ENCODE results near the gene PLCB4. TPM values are rescaled to one million over a fixed set of nuclear protein-coding genes. Genes with fewer than 3 reads are reported as not detected.

The PLCB4 gene
- total and polyA plus RNA-seq, 3 experiments from 2014 or later, result not detected

- POLR2A ChIA-PET, result no interaction called here
- H3K4me1 Mint-ChIP-seq, result no peaks in the 10 kb centered on the region
- CTCF ChIA-PET, result no interaction called here
- Histone ChIP-seq H3K27me3 (ENCODE audit: insufficient read depth, low read length, poor library complexity, severe bottlenecking) (no peaks in the 10 kb centered on the region), H3K4me3 (ENCODE audit: low read length) (no peak overlapping the region), H3K36me3 (ENCODE audit: insufficient read depth, low read length) (no peaks in the 10 kb centered on the region), H3K27ac (ENCODE audit: low read depth, low read length) (no peak overlapping the region), H3K4me1 (ENCODE audit: insufficient read depth, low read length) (no peaks in the 10 kb centered on the region), H3K9me3 (ENCODE audit: low read length) (no peaks in the 10 kb centered on the region)
- H3K9me3 Mint-ChIP-seq, result peaks cover 2 to 13% (median 5%) of the 10 kb centered on the region in 5 donors
- H3K36me3 Mint-ChIP-seq, result no peaks in the 10 kb centered on the region
- no peak overlapping the region for H3K27ac Mint-ChIP-seq
- no peaks in the 10 kb centered on the region for H3K27me3 Mint-ChIP-seq
- no peak overlapping the region for H3K4me3 Mint-ChIP-seq
- DNase-seq, result no peak
Observed at GRCh38 chr20:9179193-9179802, 110.4 kb downstream of the PLCB4 start.

GRCh38 chr20:9179867-9180266, 111.0 kb downstream of the PLCB4 start:
- no peaks in the 10 kb centered on the region for H3K9me3 ChIP-seq (ENCODE audit: low read length)

GRCh38 chr20:9180481-9181257, 111.8 kb downstream of the PLCB4 start:
- Mint-ChIP-seq H3K27ac (no peak overlapping the region), H3K9me3 (peaks cover 5 to 17% (median 8%) of the 10 kb centered on the region in 5 donors), H3K27me3 (no peaks in the 10 kb centered on the region), H3K36me3 (no peaks in the 10 kb centered on the region), H3K4me1 (no peaks in the 10 kb centered on the region), H3K4me3 (no peak overlapping the region)
- Histone ChIP-seq H3K36me3 (ENCODE audit: insufficient read depth, low read length) (no peaks in the 10 kb centered on the region), H3K27ac (ENCODE audit: low read depth, low read length) (no peak overlapping the region), H3K9me3 (ENCODE audit: low read length) (no peaks in the 10 kb centered on the region), H3K4me1 (ENCODE audit: insufficient read depth, low read length) (no peaks in the 10 kb centered on the region), H3K27me3 (ENCODE audit: insufficient read depth, low read length, poor library complexity, severe bottlenecking) (no peaks in the 10 kb centered on the region), H3K4me3 (ENCODE audit: low read length) (no peak overlapping the region)
- ChIA-PET POLR2A (no interaction called here), CTCF (no interaction called here)
- DNase-seq, result no peak

More at GRCh38 chr20:9179867-9180266, 111.0 kb downstream of the PLCB4 start:
- no peak overlapping the region for H3K4me3 ChIP-seq (ENCODE audit: low read length)
- DNase-seq, result no peak
- H3K27me3 Mint-ChIP-seq, result no peaks in the 10 kb centered on the region
- H3K27ac ChIP-seq (ENCODE audit: low read depth, low read length), result no peak overlapping the region
- no peaks in the 10 kb centered on the region for H3K36me3 ChIP-seq (ENCODE audit: insufficient read depth, low read length)
- CTCF ChIA-PET, result no interaction called here
- POLR2A ChIA-PET, result no interaction called here
- H3K4me3 Mint-ChIP-seq, result no peak overlapping the region
- no peaks in the 10 kb centered on the region for H3K36me3 Mint-ChIP-seq
- no peaks in the 10 kb centered on the region for H3K27me3 ChIP-seq (ENCODE audit: insufficient read depth, low read length, poor library complexity, severe bottlenecking)
- no peaks in the 10 kb centered on the region for H3K4me1 ChIP-seq (ENCODE audit: insufficient read depth, low read length)
- H3K4me1 Mint-ChIP-seq, result no peaks in the 10 kb centered on the region
- no peak overlapping the region for H3K27ac Mint-ChIP-seq
- H3K9me3 Mint-ChIP-seq, result peaks cover 2 to 13% (median 5%) of the 10 kb centered on the region in 5 donors

GRCh38 chr20:9185511-9185910, 116.6 kb downstream of the PLCB4 start:
- CTCF ChIA-PET, result no interaction called here
- no peak for DNase-seq
- no peaks in the 10 kb centered on the region for H3K27me3 Mint-ChIP-seq

GRCh38 chr20:9186396-9186795, 117.5 kb downstream of the PLCB4 start:
- H3K9me3 Mint-ChIP-seq, result peaks cover 2 to 15% (median 9%) of the 10 kb centered on the region in 5 donors
- Histone ChIP-seq H3K36me3 (ENCODE audit: insufficient read depth, low read length) (no peaks in the 10 kb centered on the region), H3K4me1 (ENCODE audit: insufficient read depth, low read length) (no peaks in the 10 kb centered on the region), H3K27me3 (ENCODE audit: insufficient read depth, low read length, poor library complexity, severe bottlenecking) (no peaks in the 10 kb centered on the region), H3K27ac (ENCODE audit: low read depth, low read length) (no peak overlapping the region), H3K9me3 (ENCODE audit: low read length) (no peaks in the 10 kb centered on the region), H3K4me3 (ENCODE audit: low read length) (no peak overlapping the region)
- ChIA-PET POLR2A (no interaction called here), CTCF (no interaction called here)
- H3K4me3 Mint-ChIP-seq, result no peak overlapping the region
- H3K27ac Mint-ChIP-seq, result no peak overlapping the region
- DNase-seq, result no peak
- H3K27me3 Mint-ChIP-seq, result no peaks in the 10 kb centered on the region
- H3K36me3 Mint-ChIP-seq, result no peaks in the 10 kb centered on the region
- no peaks in the 10 kb centered on the region for H3K4me1 Mint-ChIP-seq

More at GRCh38 chr20:9185511-9185910, 116.6 kb downstream of the PLCB4 start:
- Mint-ChIP-seq H3K4me1 (no peaks in the 10 kb centered on the region), H3K9me3 (peaks cover 2 to 15% (median 9%) of the 10 kb centered on the region in 5 donors), H3K4me3 (no peak overlapping the region), H3K36me3 (no peaks in the 10 kb centered on the region), H3K27ac (no peak overlapping the region)
- no peak overlapping the region for H3K27ac ChIP-seq (ENCODE audit: low read depth, low read length)
- no peak overlapping the region for H3K4me3 ChIP-seq (ENCODE audit: low read length)
- no peaks in the 10 kb centered on the region for H3K4me1 ChIP-seq (ENCODE audit: insufficient read depth, low read length)
- POLR2A ChIA-PET, result no interaction called here
- no peaks in the 10 kb centered on the region for H3K36me3 ChIP-seq (ENCODE audit: insufficient read depth, low read length)
- no peaks in the 10 kb centered on the region for H3K9me3 ChIP-seq (ENCODE audit: low read length)
- no peaks in the 10 kb centered on the region for H3K27me3 ChIP-seq (ENCODE audit: insufficient read depth, low read length, poor library complexity, severe bottlenecking)

GRCh38 chr20:9195031-9195430, 126.1 kb downstream of the PLCB4 start:
- H3K36me3 ChIP-seq (ENCODE audit: insufficient read depth, low read length), result no peaks in the 10 kb centered on the region
- ChIA-PET POLR2A (no interaction called here), CTCF (no interaction called here)
- H3K4me1 ChIP-seq (ENCODE audit: insufficient read depth, low read length), result no peaks in the 10 kb centered on the region
- no peak for DNase-seq
- Mint-ChIP-seq H3K27ac (no peak overlapping the region), H3K27me3 (no peaks in the 10 kb centered on the region), H3K4me3 (no peak overlapping the region), H3K9me3 (peaks cover 0 to 10% (median 6%) of the 10 kb centered on the region in 5 donors), H3K4me1 (no peaks in the 10 kb centered on the region), H3K36me3 (no peaks in the 10 kb centered on the region)
- no peak overlapping the region for H3K27ac ChIP-seq (ENCODE audit: low read depth, low read length)
- no peaks in the 10 kb centered on the region for H3K27me3 ChIP-seq (ENCODE audit: insufficient read depth, low read length, poor library complexity, severe bottlenecking)
- H3K9me3 ChIP-seq (ENCODE audit: low read length), result no peaks in the 10 kb centered on the region
- H3K4me3 ChIP-seq (ENCODE audit: low read length), result no peak overlapping the region

- Histone ChIP-seq H3K36me3 (ENCODE audit: insufficient read depth, low read length) (no peaks in the 10 kb centered on the region), H3K27me3 (ENCODE audit: insufficient read depth, low read length, poor library complexity, severe bottlenecking) (no peaks in the 10 kb centered on the region), H3K4me1 (ENCODE audit: insufficient read depth, low read length) (no peaks in the 10 kb centered on the region), H3K27ac (ENCODE audit: low read depth, low read length) (no peak overlapping the region), H3K4me3 (ENCODE audit: low read length) (no peak overlapping the region), H3K9me3 (ENCODE audit: low read length) (no peaks in the 10 kb centered on the region)
- Mint-ChIP-seq H3K4me1 (no peaks in the 10 kb centered on the region), H3K9me3 (peaks cover 0 to 6% (median 4%) of the 10 kb centered on the region in 5 donors), H3K27ac (peak overlapping the region in 1 of 8 donors; percentile 17), H3K4me3 (no peak overlapping the region), H3K27me3 (no peaks in the 10 kb centered on the region), H3K36me3 (no peaks in the 10 kb centered on the region)
- POLR2A ChIA-PET, result no interaction called here
- CTCF ChIA-PET, result no interaction called here
- no peak for DNase-seq
Observed at GRCh38 chr20:9196110-9196509, 127.2 kb downstream of the PLCB4 start.

GRCh38 chr20:9198460-9198859, 129.6 kb downstream of the PLCB4 start:
- no peaks in the 10 kb centered on the region for H3K27me3 ChIP-seq (ENCODE audit: insufficient read depth, low read length, poor library complexity, severe bottlenecking)
- Mint-ChIP-seq H3K36me3 (no peaks in the 10 kb centered on the region), H3K4me3 (no peak overlapping the region), H3K4me1 (no peaks in the 10 kb centered on the region), H3K27ac (no peak overlapping the region), H3K27me3 (no peaks in the 10 kb centered on the region), H3K9me3 (peaks cover 0 to 6% (median 0%) of the 10 kb centered on the region in 5 donors)
- H3K4me3 ChIP-seq (ENCODE audit: low read length), result no peak overlapping the region
- DNase-seq, result no peak
- no peaks in the 10 kb centered on the region for H3K36me3 ChIP-seq (ENCODE audit: insufficient read depth, low read length)
- H3K9me3 ChIP-seq (ENCODE audit: low read length), result no peaks in the 10 kb centered on the region
- CTCF ChIA-PET, result no interaction called here
- H3K4me1 ChIP-seq (ENCODE audit: insufficient read depth, low read length), result no peaks in the 10 kb centered on the region
- POLR2A ChIA-PET, result no interaction called here
- H3K27ac ChIP-seq (ENCODE audit: low read depth, low read length), result no peak overlapping the region
